Measurements from ENCODE around the gene KRT82.

The KRT82 gene

DNA sequence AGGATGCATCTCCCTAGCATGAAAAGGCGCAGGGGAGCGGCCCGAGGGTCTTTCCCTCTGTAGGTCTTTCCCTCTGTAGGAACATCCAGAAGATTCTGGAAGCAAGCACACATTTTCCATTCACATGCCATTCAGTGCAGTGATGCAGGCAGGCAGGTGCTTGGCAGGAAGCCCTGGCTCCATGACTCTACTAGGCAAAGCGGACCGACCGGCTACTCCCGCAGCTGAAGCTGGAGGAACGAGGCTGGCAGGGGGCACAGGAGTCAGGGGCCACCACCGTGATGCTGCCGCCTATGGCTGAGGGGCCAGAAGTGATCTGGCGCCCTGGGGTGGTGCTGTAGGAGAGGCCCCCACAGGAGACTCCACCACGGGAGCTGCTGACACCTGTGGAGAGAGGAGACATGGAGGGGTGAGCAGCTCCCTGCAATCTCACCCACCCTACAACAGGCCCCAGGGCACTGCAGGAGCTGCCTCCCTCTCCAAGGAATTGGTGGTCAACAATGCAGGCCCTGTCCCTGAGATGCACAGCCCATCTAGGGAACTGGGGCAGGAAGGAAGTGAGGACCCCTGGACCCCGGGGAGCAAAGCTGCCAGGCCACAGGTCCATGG, 45.4 kb downstream of the KRT82 start:
- TF ChIP-seq, protein P1, sequence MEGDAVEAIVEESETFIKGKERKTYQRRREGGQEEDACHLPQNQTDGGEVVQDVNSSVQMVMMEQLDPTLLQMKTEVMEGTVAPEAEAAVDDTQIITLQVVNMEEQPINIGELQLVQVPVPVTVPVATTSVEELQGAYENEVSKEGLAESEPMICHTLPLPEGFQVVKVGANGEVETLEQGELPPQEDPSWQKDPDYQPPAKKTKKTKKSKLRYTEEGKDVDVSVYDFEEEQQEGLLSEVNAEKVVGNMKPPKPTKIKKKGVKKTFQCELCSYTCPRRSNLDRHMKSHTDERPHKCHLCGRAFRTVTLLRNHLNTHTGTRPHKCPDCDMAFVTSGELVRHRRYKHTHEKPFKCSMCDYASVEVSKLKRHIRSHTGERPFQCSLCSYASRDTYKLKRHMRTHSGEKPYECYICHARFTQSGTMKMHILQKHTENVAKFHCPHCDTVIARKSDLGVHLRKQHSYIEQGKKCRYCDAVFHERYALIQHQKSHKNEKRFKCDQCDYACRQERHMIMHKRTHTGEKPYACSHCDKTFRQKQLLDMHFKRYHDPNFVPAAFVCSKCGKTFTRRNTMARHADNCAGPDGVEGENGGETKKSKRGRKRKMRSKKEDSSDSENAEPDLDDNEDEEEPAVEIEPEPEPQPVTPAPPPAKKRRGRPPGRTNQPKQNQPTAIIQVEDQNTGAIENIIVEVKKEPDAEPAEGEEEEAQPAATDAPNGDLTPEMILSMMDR (IDR thresholded peaks at IDR 0.05; ENCODE audit: low read depth, low read length): no peak
- H3K4me3 ChIP-seq (ENCODE audit: low read depth, low read length): no peak overlapping the region

DNA sequence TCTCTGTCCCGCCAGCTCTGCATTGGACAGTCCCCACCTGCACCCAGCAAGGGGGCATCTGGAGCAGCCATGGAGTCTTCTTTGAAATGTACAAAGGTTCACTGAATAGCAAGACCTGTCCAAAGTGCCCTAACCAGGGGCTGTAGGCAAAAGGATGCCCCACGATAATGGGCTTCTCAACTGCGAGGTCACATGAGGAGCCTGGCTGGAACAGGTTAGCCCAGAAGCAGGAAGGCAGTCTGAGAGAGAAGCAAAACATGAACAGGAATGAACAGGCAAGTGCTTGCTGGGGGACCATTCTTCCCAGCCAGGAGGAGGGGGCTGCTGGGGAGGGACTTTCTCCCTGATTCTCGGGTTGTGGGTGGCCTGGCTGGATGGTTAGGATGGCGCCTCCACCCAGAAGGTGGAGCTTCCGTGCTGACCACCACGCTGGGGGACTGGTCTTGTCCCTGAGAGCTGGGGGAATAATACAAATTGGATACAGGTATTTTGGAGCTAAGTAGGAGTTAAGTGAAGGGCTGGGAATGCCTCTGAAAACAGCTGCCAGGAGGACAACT, 46.0 kb downstream of the KRT82 start:
- TF ChIP-seq, protein P1 (IDR thresholded peaks at IDR 0.05; ENCODE audit: low read depth, low read length): no peak
- H3K4me3 ChIP-seq (ENCODE audit: low read depth, low read length): no peak overlapping the region

DNA sequence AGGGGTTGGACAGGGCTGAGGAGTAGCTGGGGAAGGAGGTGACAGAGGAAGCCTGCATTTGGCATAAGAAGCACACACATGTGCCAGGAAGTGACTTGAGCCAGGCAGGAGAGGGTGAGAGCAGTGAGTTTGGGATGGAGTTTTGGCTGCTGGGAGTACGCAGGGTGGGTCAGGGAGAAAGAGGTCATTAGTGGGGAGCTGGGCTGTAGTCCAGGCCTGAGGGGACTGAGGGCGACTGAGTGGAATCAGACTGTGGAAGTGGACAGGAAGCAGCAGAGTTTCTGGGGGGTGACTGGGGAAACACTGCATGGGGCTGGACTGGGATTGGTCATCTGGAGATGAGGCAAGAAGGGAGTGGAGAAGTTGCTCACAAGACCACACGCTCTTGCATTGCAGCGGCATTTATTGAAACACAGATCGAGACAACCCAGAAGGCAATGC, 46.5 kb downstream of the KRT82 start:
- no peak overlapping the region for H3K4me3 ChIP-seq (ENCODE audit: low read depth, low read length)
- TF ChIP-seq, protein P1 (IDR thresholded peaks at IDR 0.05; ENCODE audit: low read depth, low read length): no peak

DNA sequence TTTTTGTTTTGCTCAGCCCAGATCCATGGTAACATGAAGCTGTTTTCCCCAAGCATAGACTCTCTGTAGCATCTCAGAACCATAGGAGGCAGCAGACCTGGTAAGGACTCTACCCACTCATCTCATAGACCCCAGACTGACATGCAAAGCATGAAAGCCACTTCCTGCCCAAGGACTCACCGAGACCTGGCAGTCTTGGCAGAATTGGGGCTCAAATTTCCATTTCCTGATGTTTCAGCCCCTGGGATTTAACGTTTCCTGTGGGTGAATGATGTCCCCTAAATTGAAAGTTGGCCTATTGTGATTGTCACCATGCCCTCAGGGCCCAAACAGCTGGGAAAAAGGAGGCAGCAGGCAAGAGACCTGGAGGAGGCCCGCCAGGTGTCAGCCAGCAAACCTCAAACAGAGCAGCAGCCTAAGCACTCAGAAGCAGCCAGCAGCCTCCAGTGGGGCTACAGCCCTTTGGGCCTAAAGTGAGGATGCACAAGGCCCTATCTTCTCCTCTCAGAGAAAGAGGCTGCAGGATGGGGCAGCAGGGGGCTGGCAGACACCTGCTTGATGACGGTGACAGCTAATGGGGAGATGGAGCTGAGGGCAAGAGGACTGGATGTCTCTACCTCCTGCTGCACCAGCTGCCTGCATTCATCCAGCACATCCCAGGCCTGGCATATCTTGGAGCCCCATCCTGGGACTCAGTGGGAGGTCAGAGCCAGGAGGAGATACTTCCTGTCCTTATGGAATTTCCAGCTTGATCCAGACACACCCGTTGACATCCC, 47.4 kb downstream of the KRT82 start:
- TF ChIP-seq, protein P1 (IDR thresholded peaks at IDR 0.05; ENCODE audit: low read depth, low read length): no peak
- no peak overlapping the region for H3K4me3 ChIP-seq (ENCODE audit: low read depth, low read length)

DNA sequence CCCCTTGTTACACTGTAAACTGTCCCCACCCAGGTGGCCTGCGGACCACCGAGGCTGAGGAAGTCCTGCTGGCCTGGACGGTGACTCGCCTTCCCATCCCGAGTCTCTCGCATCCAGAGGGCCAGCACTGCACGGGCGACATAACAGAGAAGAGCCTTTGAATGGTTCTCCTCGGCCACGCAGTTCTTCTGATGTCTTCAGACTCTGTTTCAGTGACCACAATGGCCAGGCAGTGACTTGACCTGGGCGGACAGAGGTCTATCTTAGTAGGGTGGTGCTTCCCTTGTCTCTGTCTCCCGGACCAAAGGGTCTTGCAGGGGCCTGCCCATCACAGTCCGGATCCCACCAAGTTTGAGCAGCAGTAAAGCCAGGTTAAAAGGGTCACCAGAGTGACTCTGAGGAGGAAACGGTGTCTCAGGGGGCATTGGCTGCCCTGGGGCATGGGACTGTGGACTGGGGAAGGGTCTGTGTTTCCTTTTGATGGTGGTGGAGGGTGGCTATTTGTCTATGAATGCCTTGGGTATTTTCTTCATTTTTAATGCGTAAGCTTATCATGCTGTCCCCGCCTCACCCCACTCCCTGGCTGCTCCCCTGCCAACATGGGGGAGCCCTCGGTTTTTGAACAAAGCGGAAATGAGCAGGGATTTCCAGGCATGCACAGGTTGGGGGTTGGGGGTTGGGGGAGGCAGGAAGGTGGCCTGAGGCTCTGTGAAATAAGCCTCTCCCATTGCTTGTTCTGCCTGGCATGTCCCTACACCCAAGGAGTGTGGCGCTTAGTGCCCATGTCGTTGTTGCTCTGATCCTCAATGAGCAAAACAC, 49.2 kb downstream of the KRT82 start:
- no peak overlapping the region for H3K4me3 ChIP-seq (ENCODE audit: low read depth, low read length)
- TF ChIP-seq, protein P1 (IDR thresholded peaks at IDR 0.05; ENCODE audit: low read depth, low read length): no peak

DNA sequence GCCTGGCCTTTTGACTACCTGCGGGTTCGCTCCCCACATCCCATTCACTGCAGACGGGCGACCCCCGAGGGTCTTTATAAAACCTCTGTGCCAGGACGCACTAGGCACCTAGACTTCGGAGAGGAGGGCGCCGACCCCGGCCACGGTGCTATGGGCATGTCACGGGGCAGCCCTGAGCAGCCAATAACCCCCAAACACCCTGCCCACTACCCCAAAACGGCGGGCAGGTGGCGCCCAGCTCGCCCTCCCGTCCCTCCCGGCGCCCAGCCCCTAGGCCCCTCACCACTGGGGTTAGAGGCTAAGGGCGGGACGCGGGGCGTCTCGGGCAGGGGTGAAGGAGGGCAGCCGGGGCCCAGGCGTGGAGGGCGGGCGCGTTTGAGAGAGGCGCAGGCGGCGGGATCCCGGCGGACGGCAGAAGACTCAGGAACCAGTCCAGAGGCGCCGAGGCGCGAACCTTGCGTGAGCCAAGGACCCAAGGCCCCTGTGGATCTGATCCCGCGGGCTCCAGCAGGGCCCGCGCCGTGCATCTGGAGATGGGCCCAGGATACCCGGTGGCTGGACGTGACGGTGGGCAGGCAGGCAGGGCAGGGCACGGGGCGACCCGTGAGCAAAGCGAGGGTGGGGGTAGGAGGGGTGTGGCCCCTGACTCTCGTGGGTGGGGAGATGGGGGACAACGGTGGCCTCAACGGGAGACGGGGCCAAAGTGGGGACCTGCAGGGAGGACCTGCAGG, 49.9 kb downstream of the KRT82 start:
- TF ChIP-seq, protein P1 (IDR thresholded peaks at IDR 0.05; ENCODE audit: low read depth, low read length): no peak
- H3K4me3 ChIP-seq (ENCODE audit: low read depth, low read length): no peak overlapping the region

Measured in WI38 (cell line).